Cardiac muscle cell (in vitro differentiated cells and primary cell): ENCODE measurements around the gene SLC5A12. TPM values are rescaled to one million over a fixed set of nuclear protein-coding genes. Genes with fewer than 3 reads are reported as not detected.

Experiments used
- DNase-seq, 2 donors: peaks; one replicate each; pipeline versions ENCODE4 v3.0.0 to v3.0.0-alpha.2; 2010 to 2017; ENCODE audit warnings: low read depth in 1 of 2, low spot score in 1 of 2
- H3K27ac ChIP-seq: fragments of 200-600 bp; sonication (generic); 2 replicates; pipeline ENCODE4 v1.5.1; 2016
- H3K27me3 ChIP-seq: fragments of 200-600 bp; sonication (generic); 2 replicates; pipeline ENCODE4 v1.6.0; 2016; ENCODE audit warnings: control low read depth
- H3K36me3 ChIP-seq: fragments of 200-600 bp; sonication (generic); 2 replicates; pipeline ENCODE4 v1.5.1; 2016; ENCODE audit warnings: control low read depth
- H3K4me1 ChIP-seq: fragments of 200-600 bp; sonication (generic); 2 replicates; pipeline ENCODE4 v1.8.1; 2017; ENCODE audit warnings: low read depth, mild to moderate bottlenecking, mixed run types
- H3K4me3 ChIP-seq: fragments of 200-600 bp; sonication (generic); 2 replicates; pipeline ENCODE4 v1.5.1; 2016; ENCODE audit warnings: mild to moderate bottlenecking
- H3K9me3 ChIP-seq: fragments of 200-600 bp; sonication (generic); 2 replicates; pipeline ENCODE4 v1.5.1; 2017; ENCODE audit warnings: low read depth, mild to moderate bottlenecking, control low read depth
- polyA plus RNA-seq: library from polyadenylated mRNA; unstranded; fragments of >200 nt; fragmentation: Nextera tagmentation; extraction: Ambion mirVana; gene quantifications from 2 replicates; pipeline ENCODE4 v1.2.1, GENCODE V29; 2016
- total RNA-seq: library from RNA; depleted of rRNA; stranded (reverse); fragments of >200 nt; gene quantifications from 2 replicates; pipeline ENCODE4 v1.2.3, GENCODE V29; 2016
- TF ChIP-seq, protein P1 (sequence below): IDR thresholded peaks from 2 replicates; pipeline ENCODE4 v1.5.1; 2012; ENCODE audit warnings: low read depth, mild to moderate bottlenecking, low read length

The SLC5A12 gene
- total and polyA plus RNA-seq, 2 experiments from 2014 or later, result 0.18 to 0.33 TPM

DNA sequence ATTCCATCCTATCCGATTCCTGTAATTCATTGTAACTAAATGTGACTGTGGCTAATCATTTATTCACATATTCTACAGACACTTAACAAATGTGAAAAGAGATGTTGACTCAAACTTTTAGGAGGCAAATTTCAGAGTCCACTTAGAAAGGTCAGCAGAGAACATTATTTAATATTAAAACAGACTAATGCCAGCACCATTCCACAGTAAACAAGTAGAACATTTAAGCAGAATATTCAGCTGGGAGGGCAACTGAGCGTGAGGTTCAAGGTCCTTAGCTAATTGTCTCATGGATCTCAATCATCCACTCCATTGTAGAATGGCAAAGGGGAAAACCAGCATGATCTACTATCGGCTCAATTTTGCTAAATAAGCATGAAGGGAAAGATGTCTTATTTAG lies 5.1 kb upstream of the SLC5A12 start:
- DNase-seq, result no peak
- H3K4me3 ChIP-seq, result no peak overlapping the region
- H3K36me3 ChIP-seq, result no peaks in the 10 kb centered on the region
- no peaks in the 10 kb centered on the region for H3K9me3 ChIP-seq
- H3K27me3 ChIP-seq, result no peaks in the 10 kb centered on the region
- TF ChIP-seq, protein P1, sequence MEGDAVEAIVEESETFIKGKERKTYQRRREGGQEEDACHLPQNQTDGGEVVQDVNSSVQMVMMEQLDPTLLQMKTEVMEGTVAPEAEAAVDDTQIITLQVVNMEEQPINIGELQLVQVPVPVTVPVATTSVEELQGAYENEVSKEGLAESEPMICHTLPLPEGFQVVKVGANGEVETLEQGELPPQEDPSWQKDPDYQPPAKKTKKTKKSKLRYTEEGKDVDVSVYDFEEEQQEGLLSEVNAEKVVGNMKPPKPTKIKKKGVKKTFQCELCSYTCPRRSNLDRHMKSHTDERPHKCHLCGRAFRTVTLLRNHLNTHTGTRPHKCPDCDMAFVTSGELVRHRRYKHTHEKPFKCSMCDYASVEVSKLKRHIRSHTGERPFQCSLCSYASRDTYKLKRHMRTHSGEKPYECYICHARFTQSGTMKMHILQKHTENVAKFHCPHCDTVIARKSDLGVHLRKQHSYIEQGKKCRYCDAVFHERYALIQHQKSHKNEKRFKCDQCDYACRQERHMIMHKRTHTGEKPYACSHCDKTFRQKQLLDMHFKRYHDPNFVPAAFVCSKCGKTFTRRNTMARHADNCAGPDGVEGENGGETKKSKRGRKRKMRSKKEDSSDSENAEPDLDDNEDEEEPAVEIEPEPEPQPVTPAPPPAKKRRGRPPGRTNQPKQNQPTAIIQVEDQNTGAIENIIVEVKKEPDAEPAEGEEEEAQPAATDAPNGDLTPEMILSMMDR, result no peak
- H3K4me1 ChIP-seq, result no peaks in the 10 kb centered on the region
- no peak overlapping the region for H3K27ac ChIP-seq

DNA sequence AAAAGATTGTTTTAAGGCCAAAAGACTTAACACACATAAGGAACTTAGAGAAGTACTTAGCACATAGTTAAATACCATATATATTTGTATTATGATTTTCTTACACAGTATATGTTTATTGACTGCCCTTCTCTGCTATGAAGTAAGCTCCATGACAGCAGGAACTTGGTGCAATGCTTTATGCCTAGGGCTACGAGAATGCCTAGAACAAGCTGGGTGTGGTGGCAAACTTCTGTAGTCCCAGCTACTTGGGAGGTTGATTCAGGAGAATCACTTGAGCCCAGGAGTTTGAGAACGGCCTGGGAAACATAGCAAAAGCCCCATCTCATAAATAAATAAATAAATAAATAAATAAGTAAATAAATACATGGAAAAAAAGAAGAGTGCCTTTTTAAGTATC lies 1.9 kb downstream of the SLC5A12 start:
- no peaks in the 10 kb centered on the region for H3K9me3 ChIP-seq
- TF ChIP-seq, protein P1, result no peak
- H3K36me3 ChIP-seq, result no peaks in the 10 kb centered on the region
- DNase-seq, result no peak
- no peak overlapping the region for H3K4me3 ChIP-seq
- no peak overlapping the region for H3K27ac ChIP-seq
- H3K27me3 ChIP-seq, result no peaks in the 10 kb centered on the region
- H3K4me1 ChIP-seq, result no peaks in the 10 kb centered on the region

DNA sequence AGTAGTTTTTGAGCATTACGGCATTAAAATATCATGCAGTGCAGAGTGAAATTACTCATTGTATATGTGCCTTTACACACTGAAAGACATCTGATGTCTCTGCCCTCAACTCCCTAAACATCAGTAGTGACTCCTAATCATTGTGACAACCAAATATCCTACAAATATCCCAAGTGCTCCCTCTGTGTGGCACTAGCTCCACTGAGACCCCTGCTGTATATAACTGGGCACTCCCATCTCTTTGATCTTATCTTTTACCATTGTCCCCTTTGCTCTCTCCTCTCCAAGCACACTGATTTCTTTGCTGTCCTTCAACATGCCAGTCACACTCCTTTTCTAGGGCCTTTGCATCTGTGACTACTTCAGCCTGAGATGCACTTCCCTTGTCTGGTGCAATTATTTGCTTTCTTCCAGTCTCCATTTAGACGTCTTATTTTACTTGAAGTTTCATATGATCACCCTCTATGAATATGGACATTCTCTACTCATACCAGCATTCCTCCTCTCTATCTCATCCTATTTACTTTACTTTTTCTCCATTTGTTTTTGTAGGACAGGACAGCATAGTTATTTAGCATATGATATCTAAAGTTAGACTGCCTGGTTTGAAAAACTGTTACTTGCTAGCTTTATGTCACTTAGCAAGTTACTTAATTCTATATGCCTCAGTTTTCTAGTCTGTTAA lies 2.4 kb downstream of the SLC5A12 start:
- Histone ChIP-seq H3K4me1 (no peaks in the 10 kb centered on the region), H3K36me3 (no peaks in the 10 kb centered on the region), H3K27me3 (no peaks in the 10 kb centered on the region), H3K4me3 (no peak overlapping the region), H3K27ac (no peak overlapping the region), H3K9me3 (no peaks in the 10 kb centered on the region)
- TF ChIP-seq, protein P1, result no peak
- DNase-seq, result no peak

DNA sequence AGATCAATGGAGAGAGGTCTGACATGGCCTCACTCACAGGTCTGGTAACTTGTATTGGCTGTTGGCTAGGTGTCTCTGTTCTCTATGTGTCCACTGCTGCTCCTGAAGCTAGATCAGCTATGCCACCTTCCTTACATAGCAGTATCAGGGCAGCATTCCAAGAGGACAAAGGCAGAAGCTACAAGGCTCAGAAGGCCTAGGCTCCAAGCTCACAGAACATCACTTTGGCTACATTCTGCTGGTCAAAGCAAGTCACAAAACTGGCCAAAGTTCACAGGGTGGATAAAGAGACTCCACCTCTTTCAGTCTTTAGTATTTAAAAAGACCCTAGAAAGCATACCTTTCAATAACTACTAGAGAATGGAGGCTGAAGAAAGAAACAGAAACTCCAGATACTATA lies 4.1 kb downstream of the SLC5A12 start:
- no peaks in the 10 kb centered on the region for H3K36me3 ChIP-seq
- H3K27ac ChIP-seq, result no peak overlapping the region
- no peaks in the 10 kb centered on the region for H3K4me1 ChIP-seq
- TF ChIP-seq, protein P1, result no peak
- no peak for DNase-seq
- H3K27me3 ChIP-seq, result no peaks in the 10 kb centered on the region
- no peak overlapping the region for H3K4me3 ChIP-seq
- H3K9me3 ChIP-seq, result no peaks in the 10 kb centered on the region

DNA sequence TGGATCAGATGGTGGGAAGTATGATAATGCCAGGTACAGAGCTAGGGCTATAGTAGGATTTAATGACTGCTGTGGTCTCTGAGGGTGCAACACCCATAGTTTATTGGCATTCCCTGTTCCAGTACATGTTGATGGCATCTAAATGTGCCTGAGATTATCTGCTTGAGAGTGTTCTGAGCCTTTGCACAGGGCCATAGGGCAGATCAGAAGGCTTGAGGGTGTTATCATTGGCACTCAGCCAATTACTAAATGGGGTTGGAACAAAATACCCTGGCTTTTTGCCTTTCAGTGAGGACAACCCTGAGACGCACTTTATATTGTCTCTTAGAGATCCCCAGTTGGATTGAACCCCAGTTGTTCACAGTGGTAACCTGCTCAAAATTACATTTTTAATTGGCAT lies 6.7 kb downstream of the SLC5A12 start:
- TF ChIP-seq, protein P1, result no peak
- Histone ChIP-seq H3K4me3 (no peak overlapping the region), H3K9me3 (no peaks in the 10 kb centered on the region), H3K27ac (no peak overlapping the region), H3K27me3 (no peaks in the 10 kb centered on the region), H3K36me3 (no peaks in the 10 kb centered on the region), H3K4me1 (no peaks in the 10 kb centered on the region)
- DNase-seq, result no peak
